B cell (primary cell): Measurements from ENCODE around the gene BLOC1S3.

Experiments
- EZH2 ChIP-seq: IDR thresholded peaks from 2 replicates; pipeline ENCODE4 v1.6.1; 2012; ENCODE audit warnings: borderline replicate concordance, low read depth, mild to moderate bottlenecking, moderate library complexity, low read length; ENCODE audit not compliant: insufficient read depth, poor library complexity, severe bottlenecking
- TF ChIP-seq, protein P1 (sequence below): fragments of 200-600 bp; IDR thresholded peaks from one replicate; pipeline ENCODE4 v1.8.0; 2022; ENCODE audit warnings: antibody characterized with exemption, mild to moderate bottlenecking

DNA sequence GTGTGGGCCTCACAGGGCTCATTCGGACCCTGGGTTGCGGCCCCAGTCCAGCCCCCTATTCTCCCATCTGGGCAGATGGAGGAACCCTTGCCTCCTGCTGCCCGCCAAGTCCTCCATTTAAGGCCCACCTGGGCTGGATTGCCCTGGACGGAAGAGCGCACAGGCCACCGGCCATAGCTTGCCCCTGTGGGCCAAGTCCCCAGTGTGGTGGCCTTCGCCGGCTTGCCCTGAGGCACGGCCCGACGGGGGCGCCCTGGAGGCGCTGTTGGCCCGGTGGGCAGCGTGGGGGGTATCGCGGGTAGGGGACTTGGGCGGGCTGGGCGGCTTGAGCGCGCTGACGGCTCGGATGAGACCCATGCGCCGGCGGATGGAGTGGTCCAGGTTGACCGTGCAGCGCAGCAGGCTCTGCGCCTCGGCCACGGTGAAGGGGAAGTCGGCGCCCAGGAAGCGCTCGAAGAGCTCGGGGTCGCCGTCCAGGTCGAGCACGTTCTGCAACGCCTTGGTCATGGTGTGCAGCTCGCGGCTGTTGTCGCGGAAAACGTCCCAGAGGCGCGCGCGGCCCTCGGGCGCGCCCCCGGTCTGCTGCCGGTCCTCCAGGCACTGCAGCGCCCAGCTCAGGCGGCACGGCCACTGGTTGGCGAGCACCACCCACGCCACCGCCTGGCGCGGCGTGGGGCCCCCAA lies 26.6 kb upstream of the BLOC1S3 start:
- TF ChIP-seq, protein P1, sequence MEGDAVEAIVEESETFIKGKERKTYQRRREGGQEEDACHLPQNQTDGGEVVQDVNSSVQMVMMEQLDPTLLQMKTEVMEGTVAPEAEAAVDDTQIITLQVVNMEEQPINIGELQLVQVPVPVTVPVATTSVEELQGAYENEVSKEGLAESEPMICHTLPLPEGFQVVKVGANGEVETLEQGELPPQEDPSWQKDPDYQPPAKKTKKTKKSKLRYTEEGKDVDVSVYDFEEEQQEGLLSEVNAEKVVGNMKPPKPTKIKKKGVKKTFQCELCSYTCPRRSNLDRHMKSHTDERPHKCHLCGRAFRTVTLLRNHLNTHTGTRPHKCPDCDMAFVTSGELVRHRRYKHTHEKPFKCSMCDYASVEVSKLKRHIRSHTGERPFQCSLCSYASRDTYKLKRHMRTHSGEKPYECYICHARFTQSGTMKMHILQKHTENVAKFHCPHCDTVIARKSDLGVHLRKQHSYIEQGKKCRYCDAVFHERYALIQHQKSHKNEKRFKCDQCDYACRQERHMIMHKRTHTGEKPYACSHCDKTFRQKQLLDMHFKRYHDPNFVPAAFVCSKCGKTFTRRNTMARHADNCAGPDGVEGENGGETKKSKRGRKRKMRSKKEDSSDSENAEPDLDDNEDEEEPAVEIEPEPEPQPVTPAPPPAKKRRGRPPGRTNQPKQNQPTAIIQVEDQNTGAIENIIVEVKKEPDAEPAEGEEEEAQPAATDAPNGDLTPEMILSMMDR: no peak
- TF ChIP-seq EZH2: no peak
